Ascending aorta (tissue), 2 donors: ENCODE data around the gene BIRC5. TPM values are rescaled to one million over a fixed set of nuclear protein-coding genes. Genes with fewer than 3 reads are reported as not detected.
A peak's percentile ranks its signal among the peaks of the same experiment; 100 is the strongest.
"Not testable (repeated sequence)": the region's sequence is repeated elsewhere in the genome, so short reads cannot be mapped to it uniquely, and the experiment has no call there.

Experiments
- DNase-seq, 2 donors: peaks; one replicate each; pipeline ENCODE4 v3.0.0-alpha.2; 2019; ENCODE audit warnings: low spot score in 2 of 2
- H3K27ac ChIP-seq, 2 donors: fragments of 200-600 bp; sonication (generic); one replicate each; pipeline ENCODE4 v1.5.1; 2016 to 2017; ENCODE audit warnings: mild to moderate bottlenecking in 1 of 2
- H3K27me3 ChIP-seq: fragments of 200-600 bp; sonication (generic); one replicate; pipeline ENCODE4 v1.5.1; 2017
- H3K36me3 ChIP-seq, 2 donors: fragments of 200-600 bp; sonication (generic); one replicate each; pipeline ENCODE4 v1.5.1; 2016
- H3K4me1 ChIP-seq, 2 donors: fragments of 200-600 bp; sonication (generic); one replicate each; pipeline ENCODE4 v1.5.1; 2016 to 2017; ENCODE audit warnings: mild to moderate bottlenecking in 1 of 2
- H3K4me3 ChIP-seq, 2 donors: fragments of 200-600 bp; sonication (generic); one replicate each; pipeline ENCODE4 v1.5.1; 2016 to 2017; ENCODE audit warnings: mild to moderate bottlenecking in 1 of 2
- H3K9me3 ChIP-seq, 2 donors: fragments of 200-600 bp; sonication (generic); one replicate each; pipeline ENCODE4 v1.5.1; 2016
- intact Hi-C: fragments of 100-400 bp; cut with DNase I; formaldehyde crosslinking; loops from one replicate; pipeline ENCODE4 v1.15.1; 2023
- total RNA-seq: library from RNA; depleted of rRNA; stranded (reverse); fragments of >200 nt; gene quantifications from one replicate; pipeline ENCODE4 v1.1.0, GENCODE V29; 2016
- TF ChIP-seq, protein P1 (sequence below), 3 experiments: fragments of 200-600 bp in 2 of 3; fragments of 450-650 bp in 1 of 3; sonication (generic) in 2 of 3; IDR thresholded peaks; one replicate each; pipeline ENCODE4 v1.5.1; 2016 to 2019; ENCODE audit warnings: antibody characterized with exemption in 3 of 3, mild to moderate bottlenecking in 1 of 3, moderate library complexity in 1 of 3

The BIRC5 gene
- total RNA-seq, 1 donor from 2014 or later, result 0.11 TPM

DNA sequence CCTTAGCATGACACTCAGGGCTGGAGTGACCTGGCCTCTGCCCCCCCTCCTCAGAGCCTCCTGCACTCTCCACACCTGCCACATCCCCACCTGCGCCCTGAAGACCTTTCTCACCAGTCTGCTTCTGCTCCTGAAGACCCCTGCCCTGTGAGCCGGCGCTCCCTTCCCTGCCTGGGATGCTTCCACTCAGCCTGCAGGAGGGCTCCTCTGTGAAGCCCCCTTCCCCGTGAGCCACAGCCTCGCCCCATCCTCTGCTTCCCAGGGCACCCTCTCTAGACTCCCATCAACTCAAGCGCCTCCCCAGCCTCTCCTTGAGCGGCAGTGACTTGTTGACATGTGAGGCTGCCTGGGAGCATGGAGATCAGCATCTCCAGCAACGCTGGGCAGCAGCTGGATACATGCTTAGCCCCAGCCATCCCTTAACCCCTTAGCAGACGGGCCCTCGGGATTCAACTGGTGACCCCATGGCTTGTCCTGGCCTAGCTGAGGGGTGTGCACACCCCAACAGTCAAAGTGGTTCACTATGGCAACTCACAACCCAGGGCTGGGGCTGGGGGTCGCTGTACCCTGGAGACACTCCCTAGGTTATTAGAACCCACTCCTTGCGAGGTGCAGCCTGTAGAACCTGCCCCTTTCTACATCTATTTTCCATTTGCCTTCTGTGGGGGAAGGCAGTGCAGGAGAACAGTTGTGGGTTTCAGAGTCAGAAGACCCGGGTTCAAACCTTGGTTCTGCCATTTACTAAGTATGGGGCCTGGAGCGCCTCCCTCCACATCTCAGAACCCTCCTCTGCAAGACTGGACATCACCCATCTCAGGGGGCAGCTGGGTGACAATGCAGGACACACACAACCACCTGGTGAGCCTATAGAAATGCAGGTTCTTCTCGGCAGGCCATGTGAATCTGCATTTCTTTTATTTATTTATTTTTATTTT lies 38.9 kb downstream of the BIRC5 start:
- Histone ChIP-seq H3K27me3 (no peaks in the 10 kb centered on the region), H3K4me3 (peak overlapping the region in 1 of 2 donors; percentile 97), H3K4me1 (peaks cover 0 to 5% of the 10 kb centered on the region in 2 donors), H3K27ac (no peak overlapping the region), H3K36me3 (no peaks in the 10 kb centered on the region), H3K9me3 (no peaks in the 10 kb centered on the region)
- TF ChIP-seq, protein P1, sequence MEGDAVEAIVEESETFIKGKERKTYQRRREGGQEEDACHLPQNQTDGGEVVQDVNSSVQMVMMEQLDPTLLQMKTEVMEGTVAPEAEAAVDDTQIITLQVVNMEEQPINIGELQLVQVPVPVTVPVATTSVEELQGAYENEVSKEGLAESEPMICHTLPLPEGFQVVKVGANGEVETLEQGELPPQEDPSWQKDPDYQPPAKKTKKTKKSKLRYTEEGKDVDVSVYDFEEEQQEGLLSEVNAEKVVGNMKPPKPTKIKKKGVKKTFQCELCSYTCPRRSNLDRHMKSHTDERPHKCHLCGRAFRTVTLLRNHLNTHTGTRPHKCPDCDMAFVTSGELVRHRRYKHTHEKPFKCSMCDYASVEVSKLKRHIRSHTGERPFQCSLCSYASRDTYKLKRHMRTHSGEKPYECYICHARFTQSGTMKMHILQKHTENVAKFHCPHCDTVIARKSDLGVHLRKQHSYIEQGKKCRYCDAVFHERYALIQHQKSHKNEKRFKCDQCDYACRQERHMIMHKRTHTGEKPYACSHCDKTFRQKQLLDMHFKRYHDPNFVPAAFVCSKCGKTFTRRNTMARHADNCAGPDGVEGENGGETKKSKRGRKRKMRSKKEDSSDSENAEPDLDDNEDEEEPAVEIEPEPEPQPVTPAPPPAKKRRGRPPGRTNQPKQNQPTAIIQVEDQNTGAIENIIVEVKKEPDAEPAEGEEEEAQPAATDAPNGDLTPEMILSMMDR (IDR thresholded peaks at IDR 0.05), result no peak
- intact Hi-C loops, result loop anchor here (5.0 kb wide), 1 partner anchor 169 kb away; no protein-coding TSS in a partner anchor
- DNase-seq, result no peak

DNA sequence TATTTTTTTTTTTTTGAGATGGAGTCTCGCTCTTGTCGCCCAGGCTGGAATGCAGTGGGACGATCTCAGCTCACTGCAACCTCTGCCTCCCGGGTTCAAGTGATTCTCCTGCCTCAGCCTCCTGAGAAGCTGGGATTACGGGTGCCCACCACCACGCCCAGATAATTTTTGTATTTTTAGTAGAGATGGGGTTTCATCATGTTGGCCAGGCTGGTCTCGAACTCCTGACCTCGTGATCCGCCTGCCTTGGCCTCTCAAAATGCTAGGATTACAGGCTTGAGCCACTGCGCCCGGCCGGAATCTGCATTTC lies 39.5 kb downstream of the BIRC5 start:
- H3K27ac ChIP-seq, DNase-seq, H3K4me1 ChIP-seq: not testable (repeated sequence)

DNA sequence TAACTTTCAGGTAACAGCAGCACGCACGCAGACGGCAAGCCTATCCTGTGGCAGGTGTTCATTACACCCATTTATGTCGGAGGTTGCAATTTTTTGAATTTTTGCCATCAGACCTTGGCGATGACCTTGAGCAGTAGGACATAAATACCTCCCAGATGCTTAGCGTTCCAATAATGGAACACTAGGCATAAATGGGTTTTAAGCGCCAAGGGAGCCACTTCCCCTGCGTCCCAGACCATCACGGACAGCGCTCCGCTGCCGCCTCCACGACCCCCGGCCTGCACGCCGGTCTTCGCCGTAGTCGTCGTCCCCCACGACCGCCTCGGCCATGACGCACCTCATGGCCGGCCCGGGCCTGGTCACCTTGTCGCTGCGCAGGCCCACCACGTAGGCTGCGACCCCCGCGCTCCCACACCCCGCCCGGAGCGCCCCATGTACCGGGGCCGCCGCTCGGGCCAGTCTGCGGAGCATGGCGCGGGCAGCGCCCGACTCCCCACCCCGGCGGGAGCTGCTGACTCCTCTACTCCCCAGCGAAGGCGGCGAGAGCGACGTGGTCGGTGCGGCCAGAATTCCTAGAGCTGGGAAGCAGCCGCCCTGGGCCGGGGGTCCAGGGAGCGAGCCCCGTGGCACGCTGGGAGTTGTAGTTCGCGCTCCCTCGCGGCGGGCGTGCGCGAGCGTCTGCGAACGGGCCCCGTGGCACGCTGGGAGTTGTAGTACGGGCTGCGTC lies 40.1 kb downstream of the BIRC5 start:
- H3K4me3 ChIP-seq, result peak overlapping the region; percentile 95 to 97
- H3K27ac ChIP-seq, result peak overlapping the region; percentile 75 to 76
- peaks cover 0 to 5% of the 10 kb centered on the region in 2 donors for H3K4me1 ChIP-seq
- peak; percentile 27 to 91 for DNase-seq
- intact Hi-C loops, result loop anchor here (5.0 kb wide), 1 partner anchor 168 kb away; no protein-coding TSS in a partner anchor
- no peaks in the 10 kb centered on the region for H3K36me3 ChIP-seq
- no peaks in the 10 kb centered on the region for H3K27me3 ChIP-seq
- TF ChIP-seq, protein P1 (IDR thresholded peaks at IDR 0.05), result no peak
- H3K9me3 ChIP-seq, result no peaks in the 10 kb centered on the region

More for the DNA sequence above, 39.5 kb downstream of the BIRC5 start:
- peak overlapping the region; percentile 95 to 97 for H3K4me3 ChIP-seq
- intact Hi-C loops, result loop anchor here (5.0 kb wide), 1 partner anchor 169 kb away; no protein-coding TSS in a partner anchor
- not testable (repeated sequence) for H3K9me3 ChIP-seq, H3K27me3 ChIP-seq, H3K36me3 ChIP-seq

DNA sequence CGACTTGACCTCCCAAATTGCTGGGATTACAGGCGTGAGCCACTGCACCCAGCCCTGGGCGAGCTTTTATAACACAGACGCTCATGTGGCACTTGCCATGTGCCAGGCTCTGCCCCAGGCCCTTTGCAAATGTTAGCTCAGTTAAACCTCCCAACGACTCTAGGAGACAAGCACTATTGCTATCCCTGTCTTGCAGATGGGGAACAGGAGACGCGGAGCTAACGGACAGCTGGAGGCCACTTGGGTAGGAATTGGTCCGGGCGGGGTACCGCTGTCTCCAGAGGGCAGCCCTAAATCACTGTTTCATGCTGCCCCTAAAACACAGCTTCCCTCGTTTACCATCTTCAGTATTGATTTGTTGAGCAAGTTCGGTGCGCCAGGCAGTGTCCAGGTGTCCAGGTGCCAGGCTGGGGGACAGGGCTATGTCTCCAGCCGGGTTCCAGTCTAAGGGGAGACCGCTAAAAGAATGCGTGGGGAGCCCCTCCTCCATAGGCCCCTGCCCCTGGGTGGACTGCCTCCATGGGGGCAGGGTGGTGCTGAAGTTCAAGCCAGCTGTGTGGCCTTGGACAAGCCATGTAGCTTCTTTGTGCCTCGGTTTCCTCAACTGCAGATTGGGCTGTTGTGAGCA lies 41.1 kb downstream of the BIRC5 start:
- H3K9me3 ChIP-seq, result no peaks in the 10 kb centered on the region

DNA sequence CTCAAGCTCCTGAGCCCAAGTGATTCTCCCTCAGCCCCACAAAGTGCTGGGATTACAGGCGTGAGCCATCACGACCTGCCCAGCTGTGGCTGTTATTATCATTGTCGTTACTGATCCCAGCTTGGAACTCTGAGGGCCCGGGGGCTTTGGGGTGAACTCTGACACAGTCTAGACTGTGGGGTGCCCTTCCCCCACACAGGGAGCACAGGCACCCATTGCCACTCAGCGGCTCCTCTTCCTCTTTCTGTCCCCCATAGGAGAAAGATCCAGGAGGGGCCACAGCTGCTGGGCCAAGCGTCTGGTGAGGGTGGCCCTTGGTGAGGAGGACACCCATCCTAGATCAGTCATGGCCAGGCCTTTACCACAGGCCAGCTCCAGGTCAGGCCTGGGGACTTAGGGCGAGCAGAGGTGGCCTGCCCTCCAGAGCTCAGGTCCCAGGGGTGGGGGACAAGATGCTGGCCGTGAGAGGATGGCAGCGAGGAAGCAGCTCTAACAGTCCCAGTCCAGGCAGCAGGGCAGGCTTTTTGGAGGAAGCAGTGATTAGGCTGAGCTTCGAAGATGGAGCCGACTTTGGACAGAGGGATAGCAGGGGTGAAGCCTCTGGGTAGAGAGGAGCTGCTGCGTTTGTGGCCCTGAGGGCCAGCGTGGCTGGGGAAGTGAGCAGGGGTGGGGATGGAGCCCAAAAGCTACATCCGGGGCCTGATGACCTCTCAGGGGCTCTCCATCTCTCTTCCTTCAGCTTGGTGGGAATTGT lies 42.1 kb downstream of the BIRC5 start:
- Histone ChIP-seq H3K9me3 (no peaks in the 10 kb centered on the region), H3K4me3 (no peak overlapping the region), H3K36me3 (no peaks in the 10 kb centered on the region), H3K4me1 (peaks cover 0 to 5% of the 10 kb centered on the region in 2 donors), H3K27me3 (no peaks in the 10 kb centered on the region), H3K27ac (no peak overlapping the region)
- intact Hi-C loops, result no loop called here
- TF ChIP-seq, protein P1 (IDR thresholded peaks at IDR 0.05), result no peak
- DNase-seq, result no peak

More for the DNA sequence above, 41.1 kb downstream of the BIRC5 start:
- intact Hi-C loops, result no loop called here
- H3K27ac ChIP-seq, result no peak overlapping the region
- DNase-seq, result no peak
- no peaks in the 10 kb centered on the region for H3K36me3 ChIP-seq
- TF ChIP-seq, protein P1 (IDR thresholded peaks at IDR 0.05), result no peak
- H3K4me1 ChIP-seq, result peaks cover 0 to 5% of the 10 kb centered on the region in 2 donors
- no peaks in the 10 kb centered on the region for H3K27me3 ChIP-seq
- no peak overlapping the region for H3K4me3 ChIP-seq
